CD4-positive, CD25-positive, alpha-beta regulatory T cell (primary cell): ENCODE data around the gene IMMP2L. TPM values are rescaled to one million over a fixed set of nuclear protein-coding genes. Genes with fewer than 3 reads are reported as not detected.

Source experiments
- ATAC-seq, 2 donors: fragments of 150-1000 bp; cut with Tn5 transposase; one replicate each; pipeline ENCODE4 v1.10.0; 2021; ENCODE audit warnings: low read depth in 2 of 2, moderate number of reproducible peaks in 2 of 2, moderate library complexity in 1 of 2
- DNase-seq, 3 donors: peaks; one replicate each; pipeline versions ENCODE4 v3.0.0 to v3.0.0-alpha.2; 2012 to 2022; ENCODE audit warnings: mixed read lengths in 1 of 3
- H3K27ac ChIP-seq: one replicate; pipeline ENCODE4 v1.7.0; 2013; ENCODE audit warnings: mild to moderate bottlenecking, low read length; ENCODE audit not compliant: insufficient read depth, poor library complexity, severe bottlenecking
- H3K27me3 ChIP-seq: one replicate; pipeline ENCODE4 v1.7.0; 2013; ENCODE audit warnings: low read length; ENCODE audit not compliant: control insufficient read depth, insufficient read depth
- H3K36me3 ChIP-seq: one replicate; pipeline ENCODE4 v1.7.0; 2013; ENCODE audit warnings: mild to moderate bottlenecking, low read length, moderate library complexity; ENCODE audit not compliant: control insufficient read depth, insufficient read depth
- H3K4me1 ChIP-seq: 2 replicates; pipeline ENCODE4 v1.7.0; 2013; ENCODE audit warnings: mild to moderate bottlenecking, low read length; ENCODE audit not compliant: insufficient read depth, control insufficient read depth, poor library complexity, severe bottlenecking
- H3K4me3 ChIP-seq: one replicate; pipeline ENCODE4 v1.7.0; 2013; ENCODE audit warnings: low read depth, mild to moderate bottlenecking, low read length, moderate library complexity
- H3K9me3 ChIP-seq, 2 experiments: 1 replicate in 1 of 2; 2 replicates in 1 of 2; pipeline ENCODE4 v1.7.0; 2013; ENCODE audit warnings: low read length in 2 of 2, mild to moderate bottlenecking in 1 of 2, moderate library complexity in 1 of 2; ENCODE audit not compliant: control insufficient read depth in 2 of 2
- H3K27ac Mint-ChIP-seq, 3 donors: one replicate each; pipeline ENCODE4 v1.8.0; 2020 to 2022; ENCODE audit warnings: mild to moderate bottlenecking in 3 of 3, mixed read lengths in 3 of 3, moderate library complexity in 2 of 3
- H3K27me3 Mint-ChIP-seq: one replicate; pipeline ENCODE4 v1.8.0; 2022; ENCODE audit warnings: mild to moderate bottlenecking, mixed read lengths
- H3K36me3 Mint-ChIP-seq: one replicate; pipeline ENCODE4 v1.8.0; 2020; ENCODE audit warnings: mixed read lengths
- H3K4me1 Mint-ChIP-seq, 4 donors: one replicate each; pipeline ENCODE4 v1.8.0; 2020 to 2022; ENCODE audit warnings: mixed read lengths in 4 of 4, mild to moderate bottlenecking in 1 of 4
- H3K4me3 Mint-ChIP-seq, 4 donors: one replicate each; pipeline ENCODE4 v1.8.0; 2020 to 2022; ENCODE audit warnings: mild to moderate bottlenecking in 4 of 4, mixed read lengths in 4 of 4, moderate library complexity in 3 of 4
- H3K9me3 Mint-ChIP-seq, 7 donors: one replicate each; pipeline ENCODE4 v1.8.0; 2020 to 2022; ENCODE audit warnings: mixed read lengths in 7 of 7, mild to moderate bottlenecking in 3 of 7, moderate library complexity in 2 of 7
- polyA plus RNA-seq, 4 donors: library from polyadenylated mRNA; unstranded; fragments of 300-500 nt; fragmentation: Illumina TruSeq; gene quantifications; one replicate each; pipeline ENCODE4 v1.2.3, GENCODE V29; 2021
- total RNA-seq: library from RNA; stranded (reverse); gene quantifications from one replicate; pipeline ENCODE4 v1.2.3, GENCODE V29; 2022

IMMP2L gene
- total and polyA plus RNA-seq, 5 donors from 2014 or later = 8.9 to 23.8 (median 17.1) TPM

GRCh38 chr7:111202321-111202720 lies 360.0 kb downstream of the IMMP2L start:
- Histone ChIP-seq H3K9me3 (no peaks in the 10 kb centered on the region), H3K27ac (no peak overlapping the region), H3K4me1 (no peaks in the 10 kb centered on the region), H3K27me3 (no peaks in the 10 kb centered on the region), H3K36me3 (no peaks in the 10 kb centered on the region), H3K4me3 (no peak overlapping the region)
- Mint-ChIP-seq H3K36me3 (peaks cover 8% of the 10 kb centered on the region), H3K9me3 (peaks cover 0 to 17% (median 1%) of the 10 kb centered on the region in 7 donors), H3K4me1 (no peaks in the 10 kb centered on the region), H3K4me3 (no peak overlapping the region), H3K27ac (no peak overlapping the region), H3K27me3 (no peaks in the 10 kb centered on the region)
- ATAC-seq (no peak), DNase-seq (no peak)

GRCh38 chr7:111199643-111200042 lies 362.6 kb downstream of the IMMP2L start:
- H3K36me3 Mint-ChIP-seq = peaks cover 8% of the 10 kb centered on the region
- ATAC-seq = no peak

GRCh38 chr7:111198255-111198654 lies 364.0 kb downstream of the IMMP2L start:
- Histone ChIP-seq H3K4me3 (no peak overlapping the region), H3K4me1 (no peaks in the 10 kb centered on the region), H3K36me3 (no peaks in the 10 kb centered on the region), H3K27me3 (no peaks in the 10 kb centered on the region), H3K27ac (no peak overlapping the region), H3K9me3 (no peaks in the 10 kb centered on the region)
- H3K4me3 Mint-ChIP-seq = no peak overlapping the region
- H3K27me3 Mint-ChIP-seq = no peaks in the 10 kb centered on the region
- no peak overlapping the region for H3K27ac Mint-ChIP-seq
- H3K9me3 Mint-ChIP-seq = peaks cover 0 to 14% (median 1%) of the 10 kb centered on the region in 7 donors
- H3K4me1 Mint-ChIP-seq = no peaks in the 10 kb centered on the region
- ATAC-seq (no peak), DNase-seq (no peak)
- H3K36me3 Mint-ChIP-seq = peaks cover 8% of the 10 kb centered on the region

More at GRCh38 chr7:111199643-111200042, 362.6 kb downstream of the IMMP2L start:
- H3K27ac ChIP-seq = no peak overlapping the region
- Mint-ChIP-seq H3K4me1 (no peaks in the 10 kb centered on the region), H3K27me3 (no peaks in the 10 kb centered on the region), H3K4me3 (no peak overlapping the region), H3K9me3 (peaks cover 0 to 17% (median 2%) of the 10 kb centered on the region in 7 donors), H3K27ac (no peak overlapping the region)
- no peaks in the 10 kb centered on the region for H3K36me3 ChIP-seq
- H3K4me3 ChIP-seq = no peak overlapping the region
- H3K4me1 ChIP-seq = no peaks in the 10 kb centered on the region
- H3K27me3 ChIP-seq = no peaks in the 10 kb centered on the region
- DNase-seq = no peak
- H3K9me3 ChIP-seq = no peaks in the 10 kb centered on the region

- Histone ChIP-seq H3K27me3 (no peaks in the 10 kb centered on the region), H3K9me3 (no peaks in the 10 kb centered on the region), H3K36me3 (no peaks in the 10 kb centered on the region), H3K27ac (no peak overlapping the region), H3K4me3 (no peak overlapping the region), H3K4me1 (no peaks in the 10 kb centered on the region)
- peaks cover 5% of the 10 kb centered on the region for H3K36me3 Mint-ChIP-seq
- no peak for DNase-seq
- no peaks in the 10 kb centered on the region for H3K27me3 Mint-ChIP-seq
- peaks cover 0 to 7% (median 0%) of the 10 kb centered on the region in 7 donors for H3K9me3 Mint-ChIP-seq
- no peak overlapping the region for H3K4me3 Mint-ChIP-seq
- no peaks in the 10 kb centered on the region for H3K4me1 Mint-ChIP-seq
- ATAC-seq = no peak
- no peak overlapping the region for H3K27ac Mint-ChIP-seq
These were observed 365.6 kb downstream of the IMMP2L start for GRCh38 chr7:111196655-111197054.

GRCh38 chr7:111192614-111193413 lies 369.5 kb downstream of the IMMP2L start:
- ATAC-seq (no peak), DNase-seq (no peak)
- H3K36me3 ChIP-seq = no peaks in the 10 kb centered on the region
- H3K4me1 ChIP-seq = no peaks in the 10 kb centered on the region
- H3K4me3 Mint-ChIP-seq = no peak overlapping the region
- peaks cover 5% of the 10 kb centered on the region for H3K36me3 Mint-ChIP-seq
- no peak overlapping the region for H3K27ac ChIP-seq
- H3K27me3 ChIP-seq = no peaks in the 10 kb centered on the region
- peaks cover 0 to 4% (median 2%) of the 10 kb centered on the region in 7 donors for H3K9me3 Mint-ChIP-seq
- no peaks in the 10 kb centered on the region for H3K27me3 Mint-ChIP-seq
- H3K27ac Mint-ChIP-seq = no peak overlapping the region
- no peak overlapping the region for H3K4me3 ChIP-seq
- no peaks in the 10 kb centered on the region for H3K9me3 ChIP-seq
- H3K4me1 Mint-ChIP-seq = no peaks in the 10 kb centered on the region

- Histone ChIP-seq H3K4me3 (no peak overlapping the region), H3K27me3 (no peaks in the 10 kb centered on the region), H3K4me1 (no peaks in the 10 kb centered on the region), H3K27ac (no peak overlapping the region), H3K9me3 (no peaks in the 10 kb centered on the region), H3K36me3 (no peaks in the 10 kb centered on the region)
- no peak for DNase-seq
- peaks cover 0 to 4% (median 2%) of the 10 kb centered on the region in 7 donors for H3K9me3 Mint-ChIP-seq
- no peak overlapping the region for H3K4me3 Mint-ChIP-seq
- H3K36me3 Mint-ChIP-seq = peaks cover 5% of the 10 kb centered on the region
- ATAC-seq = no peak
- H3K27me3 Mint-ChIP-seq = no peaks in the 10 kb centered on the region
- no peak overlapping the region for H3K27ac Mint-ChIP-seq
- H3K4me1 Mint-ChIP-seq = no peaks in the 10 kb centered on the region
These were observed 371.5 kb downstream of the IMMP2L start for GRCh38 chr7:111190804-111191203.

GRCh38 chr7:111184987-111185386 lies 377.3 kb downstream of the IMMP2L start:
- H3K4me3 Mint-ChIP-seq = peak overlapping the region in 1 of 4 donors; percentile 68
- H3K9me3 Mint-ChIP-seq = peaks cover 0 to 6% (median 2%) of the 10 kb centered on the region in 7 donors
- H3K36me3 ChIP-seq = no peaks in the 10 kb centered on the region
- H3K27ac Mint-ChIP-seq = no peak overlapping the region
- H3K36me3 Mint-ChIP-seq = no peaks in the 10 kb centered on the region
- no peaks in the 10 kb centered on the region for H3K4me1 ChIP-seq
- H3K9me3 ChIP-seq = no peaks in the 10 kb centered on the region
- no peak for DNase-seq
- ATAC-seq = no peak
- no peaks in the 10 kb centered on the region for H3K27me3 Mint-ChIP-seq
- H3K27ac ChIP-seq = no peak overlapping the region
- no peaks in the 10 kb centered on the region for H3K27me3 ChIP-seq
- no peaks in the 10 kb centered on the region for H3K4me1 Mint-ChIP-seq
- no peak overlapping the region for H3K4me3 ChIP-seq

- Histone ChIP-seq H3K36me3 (no peaks in the 10 kb centered on the region), H3K9me3 (no peaks in the 10 kb centered on the region), H3K4me1 (no peaks in the 10 kb centered on the region), H3K27me3 (no peaks in the 10 kb centered on the region), H3K27ac (no peak overlapping the region), H3K4me3 (no peak overlapping the region)
- Mint-ChIP-seq H3K36me3 (peaks cover 3% of the 10 kb centered on the region), H3K4me3 (no peak overlapping the region), H3K27me3 (no peaks in the 10 kb centered on the region), H3K9me3 (peaks cover 0 to 3% (median under 1%) of the 10 kb centered on the region in 7 donors), H3K27ac (no peak overlapping the region), H3K4me1 (no peaks in the 10 kb centered on the region)
- DNase-seq (no peak), ATAC-seq (no peak)
These were observed 379.0 kb downstream of the IMMP2L start for GRCh38 chr7:111183321-111183720.
